GM21367 (cell line): ENCODE results near the gene CACNA1S.

Experiments
- ATAC-seq: cut with Tn5 transposase; IDR thresholded peaks from one replicate; pipeline ENCODE4 v1.9.1; 2021; ENCODE audit not compliant: unreplicated experiment

CACNA1S gene

DNA sequence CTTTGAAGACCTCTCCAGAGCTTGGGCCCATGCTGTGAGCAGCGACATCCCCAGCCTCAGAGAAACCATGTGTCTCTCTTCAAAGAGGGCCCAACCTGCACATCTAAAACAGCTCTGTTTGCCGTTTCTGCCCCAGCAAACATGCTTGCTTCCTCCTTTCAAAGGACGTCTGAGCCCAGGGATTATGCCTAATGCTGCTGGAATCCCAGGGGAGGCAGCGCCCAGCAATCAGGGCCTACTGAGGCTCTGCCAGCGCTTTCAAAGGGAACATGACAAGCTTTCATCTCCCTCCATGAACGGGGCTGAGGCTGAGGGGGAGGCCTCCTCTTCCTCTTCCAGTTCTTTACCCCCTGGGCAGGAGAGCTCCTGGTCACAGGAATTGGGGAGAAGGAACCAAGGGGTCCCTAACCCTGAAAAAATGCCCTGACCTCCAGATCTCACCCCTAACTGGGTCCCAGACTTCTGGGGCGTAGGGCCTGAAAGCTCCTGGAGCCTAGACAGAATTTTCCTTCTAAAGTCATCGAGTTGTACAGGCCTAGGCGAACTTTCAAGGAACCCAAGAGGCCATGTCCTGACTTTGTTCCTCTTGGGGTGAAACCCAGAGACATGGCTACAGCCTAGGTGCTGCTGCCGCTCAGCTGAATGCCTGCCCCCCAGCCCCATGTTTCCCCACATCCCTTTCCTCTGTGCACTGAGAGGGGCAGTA is 28.2 kb upstream of the CACNA1S start:
- no peak for ATAC-seq

DNA sequence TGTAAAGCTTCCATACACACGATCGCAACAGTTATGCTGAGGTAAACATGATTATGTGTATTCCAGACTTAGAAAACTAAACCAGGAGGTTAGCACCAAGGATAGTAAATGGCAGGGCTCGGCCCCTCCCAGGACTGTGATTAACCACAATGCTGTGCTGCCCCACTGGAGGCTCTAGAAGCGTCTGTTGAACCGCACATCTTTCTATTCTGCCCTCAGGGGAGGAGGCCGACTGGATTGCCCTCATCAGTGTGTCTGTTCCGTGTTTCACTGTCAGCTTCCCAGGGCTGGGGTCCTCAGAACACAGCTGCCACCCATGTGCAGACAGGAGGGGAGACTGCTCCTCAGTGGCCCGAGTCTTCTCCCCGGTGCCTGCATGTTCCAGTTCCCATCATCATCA is 27.5 kb upstream of the CACNA1S start:
- ATAC-seq, result no peak

DNA sequence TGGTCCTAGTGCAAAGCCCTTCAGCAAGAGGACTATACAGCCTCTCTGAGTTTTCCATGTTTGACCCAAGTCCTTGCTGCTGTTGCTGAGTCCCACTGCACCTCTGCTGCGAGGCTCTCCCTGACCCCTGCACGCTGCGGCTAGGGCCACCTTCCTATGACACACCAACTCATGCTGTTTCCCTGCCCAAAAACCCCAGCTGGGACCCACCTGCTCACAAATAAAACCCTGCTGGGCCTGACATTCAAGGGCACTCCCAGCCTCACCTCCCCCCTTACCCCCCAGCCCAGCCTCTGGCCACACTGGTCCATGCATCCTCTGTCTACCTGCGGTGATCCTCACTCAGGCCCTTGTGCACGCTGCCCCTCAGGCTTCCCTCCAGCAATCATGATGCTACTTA is 27.1 kb upstream of the CACNA1S start:
- ATAC-seq, result no peak

DNA sequence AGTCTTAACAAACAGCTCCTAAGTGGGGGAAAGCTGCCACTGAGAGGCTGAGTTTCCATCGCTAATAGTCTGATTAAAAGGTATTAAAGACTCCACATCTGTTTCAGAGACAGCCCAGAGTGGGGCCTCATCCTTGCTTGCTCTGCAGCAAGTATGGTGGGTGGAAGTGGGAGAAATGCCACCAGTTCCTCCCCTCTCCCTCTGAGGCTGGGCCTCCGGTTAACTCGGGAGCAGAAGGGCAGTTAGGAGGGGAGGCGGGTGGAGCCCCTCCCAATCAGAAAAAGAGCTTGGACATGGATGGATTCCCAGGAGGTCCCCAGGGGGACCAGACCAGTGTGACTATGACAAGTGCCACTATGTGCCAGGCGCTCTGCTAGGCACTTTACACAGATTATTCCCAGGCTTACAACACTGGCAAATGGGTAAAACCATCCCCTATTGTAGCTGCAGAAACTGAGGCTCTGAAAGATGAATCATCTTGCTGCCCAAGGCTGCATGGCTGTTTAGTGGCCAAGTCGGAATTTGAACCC is 26.1 kb upstream of the CACNA1S start:
- ATAC-seq, result no peak

DNA sequence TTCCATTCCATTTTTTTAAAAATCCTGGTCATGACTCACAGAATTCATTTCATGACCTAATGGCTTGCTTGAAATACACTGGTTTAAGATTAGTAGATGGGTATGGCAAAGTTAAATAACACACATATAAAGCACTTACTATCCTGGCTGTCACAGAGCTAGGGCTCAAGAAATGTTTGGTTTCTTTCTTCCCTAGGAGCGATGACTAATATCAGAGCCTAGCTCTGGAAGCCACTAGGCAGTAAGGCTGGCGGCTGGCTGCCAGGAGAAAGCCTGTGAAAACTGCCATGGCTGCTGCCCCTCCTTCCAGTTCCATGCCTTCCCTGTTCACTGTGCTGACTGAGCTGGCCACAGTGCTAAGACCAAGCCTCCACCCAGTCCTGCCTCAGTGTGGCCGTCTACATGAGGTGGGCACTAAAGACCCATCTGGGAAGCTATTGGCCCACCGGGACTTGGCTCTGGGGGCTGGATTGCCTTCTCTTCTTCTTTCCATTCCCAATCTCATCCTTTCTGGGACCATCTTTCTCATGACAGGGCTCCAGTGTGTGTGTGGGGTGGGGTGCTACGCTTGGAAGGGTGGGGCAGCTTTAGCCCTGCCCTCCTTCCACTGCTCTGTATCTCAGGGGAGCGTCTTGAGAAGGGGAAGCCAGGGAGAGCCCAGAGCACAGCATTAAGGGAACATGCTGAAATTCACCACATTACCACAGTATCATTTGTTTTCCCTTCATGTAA is 25.5 kb upstream of the CACNA1S start:
- ATAC-seq, result no peak

DNA sequence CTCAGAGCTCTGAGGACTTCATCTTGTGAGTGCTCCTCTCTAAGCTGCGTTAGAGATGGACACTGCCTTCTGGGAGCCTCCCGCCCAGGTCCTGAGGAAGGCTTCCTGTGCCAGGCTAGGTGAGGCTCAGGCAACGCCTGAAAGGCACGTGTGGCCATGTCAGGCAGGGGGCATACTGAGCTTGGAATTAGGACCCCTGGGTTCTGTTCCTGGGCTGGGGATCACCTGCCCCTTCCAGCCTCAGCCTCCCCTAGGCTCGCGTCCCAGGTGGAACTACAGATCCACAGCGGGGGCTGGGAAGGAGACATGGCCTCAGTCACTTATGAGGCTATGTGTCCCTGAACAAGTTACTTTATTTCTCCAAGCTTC is 24.8 kb upstream of the CACNA1S start:
- ATAC-seq, result no peak

DNA sequence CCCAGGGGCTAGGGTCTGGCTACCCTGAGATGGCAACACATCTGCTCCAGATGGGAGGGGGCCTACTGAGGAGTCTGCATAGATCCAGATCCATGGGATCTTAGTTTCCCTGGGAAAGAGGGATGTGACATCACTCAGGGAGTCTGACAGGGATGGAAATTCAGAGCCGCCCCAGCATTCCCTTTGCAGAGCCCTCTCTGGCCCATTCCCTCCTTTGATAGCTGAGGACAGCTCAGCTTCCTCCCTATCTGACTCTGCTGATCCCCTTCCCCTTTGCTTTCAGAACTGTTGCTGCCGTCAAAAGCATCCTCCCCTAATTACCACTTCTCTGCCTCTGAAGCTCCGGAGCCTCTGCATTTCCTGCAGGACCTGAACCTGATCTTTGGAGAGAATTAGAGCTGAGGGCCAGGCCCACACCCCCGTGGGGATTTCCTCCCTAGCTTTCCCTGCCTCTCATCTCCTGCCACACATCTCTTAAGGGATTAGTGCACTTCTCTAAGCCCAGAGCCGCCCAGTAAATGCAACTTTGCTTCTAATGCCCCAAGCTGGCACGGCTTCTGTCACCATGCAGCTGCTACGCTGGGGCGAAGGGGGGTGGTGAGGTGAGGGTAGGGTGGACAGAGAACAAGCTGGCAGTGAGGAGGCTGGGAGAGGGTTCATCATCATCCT is 24.3 kb upstream of the CACNA1S start:
- ATAC-seq, result no peak

DNA sequence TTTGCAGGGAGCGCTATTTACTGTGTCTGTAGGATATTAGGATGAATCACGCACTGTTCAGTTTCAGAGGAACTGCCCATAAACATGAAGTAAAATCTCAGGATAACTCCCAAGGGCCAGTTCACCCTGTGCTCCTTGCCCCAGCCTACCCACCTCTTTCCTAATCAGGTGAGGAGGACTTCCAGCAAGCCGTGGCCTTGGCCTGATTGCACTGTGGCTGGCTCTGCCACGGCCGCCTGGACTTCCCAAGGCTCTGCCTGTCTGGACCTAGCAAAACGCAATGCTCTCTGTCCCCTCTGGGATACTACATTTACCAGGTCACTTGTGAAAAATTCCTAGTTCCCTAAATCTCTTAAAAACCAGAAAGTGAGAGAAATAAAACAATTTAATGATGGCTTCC is 22.2 kb upstream of the CACNA1S start:
- ATAC-seq, result no peak

DNA sequence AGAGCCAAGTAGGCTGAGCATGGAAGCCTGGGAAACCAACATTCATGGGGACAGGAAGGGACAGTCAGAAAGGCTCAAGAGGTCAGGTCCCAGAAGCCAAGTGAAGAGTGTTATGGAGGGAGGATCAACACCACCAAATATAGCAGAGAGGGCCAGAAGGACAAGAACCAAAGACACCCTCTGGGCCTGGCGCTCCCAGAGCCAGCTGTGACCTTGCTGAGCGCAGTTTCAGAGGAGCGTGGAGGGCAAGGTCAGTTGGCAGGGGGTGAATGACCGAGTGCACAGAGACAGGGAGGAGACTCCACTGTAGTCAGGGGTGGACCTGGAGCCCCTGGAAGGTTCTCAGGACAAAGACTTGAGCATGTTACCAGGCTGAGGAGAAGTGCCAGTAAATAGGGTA is 19.2 kb upstream of the CACNA1S start:
- ATAC-seq, result no peak

DNA sequence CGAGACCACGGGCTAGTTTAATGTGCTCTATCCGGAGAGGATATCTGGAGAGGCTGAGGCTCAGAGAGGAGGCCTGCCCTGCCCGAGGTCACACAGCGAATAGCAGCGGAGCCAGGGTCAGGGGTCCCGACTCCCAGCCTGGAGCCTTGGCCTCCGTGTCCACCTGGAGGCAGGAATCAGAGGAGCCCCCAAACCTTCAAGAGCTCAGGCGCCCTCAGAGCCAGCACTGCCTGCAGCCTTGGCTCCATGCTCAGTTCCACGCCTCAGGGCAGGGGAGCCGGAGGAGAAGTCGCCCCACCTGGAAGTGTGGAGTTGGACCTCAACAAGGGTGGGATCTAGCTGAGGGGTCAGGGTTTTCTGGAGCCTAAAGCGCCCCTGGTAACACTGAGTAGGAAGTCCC is 16.7 kb upstream of the CACNA1S start:
- no peak for ATAC-seq

DNA sequence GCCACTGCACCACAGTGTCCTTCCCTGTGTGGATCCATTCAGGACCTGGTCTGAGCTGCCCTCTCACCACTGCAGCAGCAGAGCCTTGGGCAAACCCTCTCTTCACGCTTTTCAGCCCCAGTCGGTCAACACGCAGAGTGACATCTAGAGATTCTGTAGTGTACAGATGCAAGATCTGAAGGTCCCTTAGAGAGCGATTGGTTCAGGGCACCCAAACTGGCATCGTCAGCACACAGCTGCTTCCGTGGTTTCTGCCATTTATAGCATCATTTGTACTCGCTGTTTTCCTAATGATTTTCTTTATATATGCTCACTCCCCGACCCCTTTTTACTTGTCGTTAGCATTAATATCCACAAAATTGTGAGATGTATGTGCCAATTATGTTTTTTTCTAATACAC is 16.2 kb upstream of the CACNA1S start:
- no peak for ATAC-seq

DNA sequence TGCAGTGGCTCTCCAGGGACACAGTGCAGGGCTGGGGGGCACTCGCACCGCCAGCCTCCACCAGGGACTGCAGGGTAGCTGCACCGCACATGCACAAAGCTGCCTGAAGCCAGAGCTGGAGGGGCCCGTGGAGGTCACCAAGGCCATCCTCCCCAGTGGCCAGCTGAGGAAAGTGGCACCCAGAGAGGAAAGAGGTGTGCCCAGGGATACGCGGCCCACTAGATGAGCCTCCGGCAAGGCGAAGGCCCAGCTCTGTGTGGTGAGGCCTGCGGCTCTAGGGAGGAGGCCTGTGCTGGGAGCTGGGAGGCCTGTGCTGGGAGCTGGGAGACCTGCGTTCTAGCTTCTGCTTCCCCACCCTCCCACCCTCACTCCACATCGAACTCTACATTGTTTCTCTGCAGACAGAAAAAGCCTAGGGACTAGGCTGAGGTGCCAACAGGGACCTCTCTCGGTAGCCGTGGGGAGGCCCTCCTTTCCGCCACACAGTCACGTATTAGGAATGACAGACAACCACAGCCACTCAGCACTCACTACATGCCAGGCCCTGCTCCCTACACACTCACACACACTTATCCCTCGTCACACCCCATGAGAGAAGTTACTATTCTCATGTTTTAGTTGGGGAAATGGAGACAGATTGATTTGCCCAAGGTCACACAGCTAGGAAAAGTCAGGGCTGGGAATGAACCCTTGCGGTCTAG is 15.7 kb upstream of the CACNA1S start:
- no peak for ATAC-seq

DNA sequence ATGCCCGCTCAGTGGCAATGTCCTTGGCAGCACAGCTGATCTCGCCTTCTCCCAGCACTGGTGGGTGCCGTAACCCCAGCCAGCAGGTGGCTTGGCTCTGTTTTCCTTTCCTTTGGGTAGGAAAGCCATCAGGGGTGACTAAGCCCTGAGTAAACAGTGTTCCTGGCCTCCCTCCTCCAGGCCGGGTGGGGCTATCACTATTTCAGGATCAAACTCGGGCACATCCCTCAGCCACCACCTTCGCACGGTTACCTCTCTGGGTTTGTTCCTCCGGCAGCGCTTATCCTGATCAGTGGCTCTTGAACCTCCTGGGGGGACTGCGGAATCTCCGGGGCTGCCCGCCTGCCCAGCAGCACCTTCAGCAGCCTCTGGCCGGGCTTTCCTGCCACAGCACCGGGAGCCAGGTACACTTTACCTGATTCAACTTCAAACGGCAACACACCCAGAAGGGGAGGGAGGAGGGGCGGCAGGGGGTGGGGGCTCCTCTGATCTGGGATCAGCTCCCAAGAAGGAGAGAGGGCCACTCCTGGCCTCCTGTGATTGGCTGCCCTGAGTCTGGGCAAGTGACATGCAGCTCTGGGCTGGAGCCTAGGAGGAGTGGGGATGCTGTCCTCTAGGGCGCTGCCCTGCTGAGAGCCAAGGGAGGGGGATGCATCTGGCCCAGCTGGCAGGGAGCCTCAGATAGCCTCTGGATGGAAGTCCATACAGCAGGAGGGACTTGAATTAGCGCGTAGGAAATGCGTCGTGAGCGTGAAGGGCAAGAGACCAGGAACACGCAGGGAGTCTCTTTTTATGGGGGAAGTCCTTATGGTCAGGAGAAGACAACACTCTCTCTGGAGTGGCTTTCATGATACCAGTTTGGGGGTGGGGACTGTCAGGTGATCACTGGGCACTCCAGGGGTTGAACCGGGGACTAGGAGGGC is 14.9 kb upstream of the CACNA1S start, which contains the start of gene ASCL5:
Gene ASCL5 (minus strand): TSS at position 353 of the 923 bp plus-strand sequence. CDS start 11,812 bp downstream, outside the sequence.
- no peak for ATAC-seq

DNA sequence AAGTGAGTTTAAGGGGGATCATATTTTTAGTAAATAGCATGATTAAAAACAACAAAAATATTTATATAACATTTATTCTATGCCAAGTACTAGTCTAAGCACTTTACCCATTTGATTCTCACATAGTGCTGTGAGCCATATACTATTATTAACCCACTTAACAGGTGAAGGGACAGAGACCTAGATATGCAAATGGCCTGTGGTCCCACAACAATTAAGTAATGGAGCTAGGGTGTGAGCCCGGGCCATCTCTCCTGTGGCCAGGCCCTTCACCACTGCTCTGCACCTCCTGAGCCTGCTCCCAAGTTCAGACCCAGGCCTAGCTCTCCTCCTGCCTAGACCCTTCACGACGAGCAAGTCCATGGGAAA is 14.2 kb upstream of the CACNA1S start:
- no peak for ATAC-seq

DNA sequence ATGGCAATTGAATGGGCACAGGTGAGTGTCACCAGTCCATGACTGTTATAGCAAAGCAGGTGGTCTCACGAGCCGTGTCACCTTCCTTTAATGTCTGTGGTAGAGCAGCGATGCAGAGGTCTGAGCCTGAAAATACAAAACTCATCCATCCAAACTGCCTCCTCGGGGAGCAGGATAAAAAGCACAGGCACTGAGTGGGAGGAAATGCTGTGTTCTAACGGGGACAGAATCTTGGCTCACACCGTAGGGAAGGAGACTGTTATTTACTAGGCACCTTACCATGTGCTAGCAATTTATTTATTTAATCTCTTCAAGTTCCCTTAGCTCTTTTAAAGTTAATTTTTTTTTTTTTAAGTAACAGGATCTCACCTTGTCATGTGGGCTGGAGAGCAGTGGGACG is 13.6 kb upstream of the CACNA1S start:
- ATAC-seq, result no peak

DNA sequence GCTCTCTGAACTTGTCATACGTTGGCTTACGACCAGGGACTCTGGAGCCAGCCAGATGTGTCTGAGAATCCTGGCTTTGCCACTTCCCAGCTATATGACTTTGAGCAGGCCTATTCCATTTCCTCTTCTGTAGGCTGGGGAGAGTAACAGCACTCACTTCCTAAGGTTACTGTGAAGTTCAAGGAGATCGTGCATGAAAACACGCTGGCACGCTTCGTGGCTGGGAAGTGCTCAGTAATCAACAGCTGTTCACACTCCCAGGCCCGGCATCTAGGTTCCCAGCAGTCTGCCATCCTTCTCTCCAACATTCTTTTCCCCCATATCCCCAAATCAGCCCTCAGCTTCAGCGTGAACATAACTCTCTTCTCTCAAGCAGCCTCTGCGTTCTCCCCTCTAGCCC is 12.8 kb upstream of the CACNA1S start:
- no peak for ATAC-seq

DNA sequence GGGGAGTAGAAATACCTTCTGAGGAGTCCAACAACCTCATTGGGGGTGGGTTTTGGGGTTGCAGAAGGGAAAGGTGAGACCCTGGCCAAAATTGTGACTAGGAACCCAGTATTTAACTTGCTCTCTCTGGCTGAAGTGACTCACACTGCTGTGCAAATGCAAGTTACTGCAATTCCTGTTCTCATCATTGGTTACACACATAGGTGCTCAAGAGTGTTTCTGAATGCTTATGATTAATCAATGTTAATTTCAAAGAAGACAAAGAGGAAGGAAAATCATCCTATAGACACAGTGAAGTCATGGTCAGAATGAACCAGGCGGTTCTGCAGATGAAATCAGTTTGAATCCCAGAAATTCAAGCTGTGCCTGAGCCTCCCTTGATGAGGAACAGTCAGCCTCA is 11.6 kb upstream of the CACNA1S start:
- ATAC-seq, result no peak

DNA sequence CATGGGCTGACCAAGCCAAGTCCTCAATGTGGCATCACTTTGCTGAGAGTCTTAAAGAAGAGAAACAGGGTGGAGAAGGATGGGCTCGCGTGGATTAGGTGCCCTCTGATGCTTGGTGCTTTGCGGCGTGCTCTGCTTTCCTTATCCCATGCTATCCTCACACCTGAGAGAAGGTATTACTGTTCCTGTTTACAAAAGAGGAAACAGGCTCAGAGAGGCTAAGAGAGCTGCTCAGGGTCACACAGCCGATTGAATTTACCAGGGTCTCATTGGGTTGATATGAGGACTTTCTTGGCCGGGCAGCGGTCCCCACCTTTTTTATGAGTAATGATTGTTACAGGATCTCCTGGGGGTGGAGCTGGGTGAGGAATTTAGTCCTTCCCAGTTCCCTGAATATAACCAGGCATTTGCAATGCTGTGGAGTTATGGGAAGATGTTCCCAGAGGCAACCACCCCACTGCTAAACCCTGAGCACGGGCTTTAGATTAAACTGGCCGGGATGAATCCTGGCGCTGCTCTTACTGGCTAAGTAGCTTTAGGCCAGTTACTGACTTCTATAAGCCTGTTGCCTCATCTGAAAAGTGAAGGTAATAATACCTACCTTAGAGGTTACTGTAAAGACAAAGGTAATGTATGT is 10.2 kb upstream of the CACNA1S start:
- no peak for ATAC-seq

DNA sequence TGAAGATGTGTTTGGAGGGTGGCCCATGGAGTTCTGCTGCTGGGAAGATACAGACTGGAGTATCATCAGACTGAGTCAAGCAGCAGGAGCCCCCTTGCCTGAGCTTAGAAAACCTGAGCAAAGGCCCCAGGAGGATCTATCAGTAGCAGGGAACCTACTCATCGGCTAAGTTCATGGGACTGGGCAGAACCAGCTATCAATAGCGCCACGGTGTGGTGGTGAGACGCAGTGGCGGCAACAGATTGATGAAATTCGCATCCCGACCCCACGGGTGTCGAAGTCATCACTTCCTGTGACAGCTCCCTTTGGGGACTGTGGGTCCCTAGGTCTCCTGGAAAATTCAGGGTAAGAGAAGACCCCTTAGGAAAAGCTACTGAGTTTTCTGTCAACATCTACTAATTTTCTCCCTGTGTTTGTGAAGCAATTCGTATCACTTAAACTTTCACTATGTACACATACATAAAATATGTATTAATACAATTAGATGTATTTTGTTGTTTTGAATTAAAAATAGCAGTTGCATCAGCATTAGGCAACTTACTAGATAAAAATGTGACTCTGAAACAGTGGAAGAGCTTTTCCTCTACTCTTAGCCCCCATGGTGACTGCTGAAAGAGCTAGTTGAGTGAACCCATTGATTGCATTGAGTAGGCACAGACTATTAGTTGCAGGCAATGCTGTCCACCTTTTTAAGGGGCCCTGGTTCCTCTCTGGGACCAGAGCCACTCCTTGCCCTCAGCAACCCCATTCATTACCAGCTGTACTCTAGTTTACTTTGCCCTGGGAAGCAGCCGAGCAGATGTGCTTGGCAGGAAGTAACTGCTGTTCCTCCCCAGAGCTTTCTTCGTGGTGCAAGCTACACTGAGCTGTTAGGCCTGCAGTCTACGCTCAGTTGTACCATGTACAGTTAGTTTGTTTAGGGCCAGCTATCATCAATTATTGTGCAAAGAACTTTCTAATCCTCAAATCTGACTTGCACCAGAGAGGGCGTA is 7.3 kb upstream of the CACNA1S start:
- ATAC-seq, result no peak
